NCI-H460 (cell line): ENCODE results near the gene OR11H6. TPM values are rescaled to one million over a fixed set of nuclear protein-coding genes. Genes with fewer than 3 reads are reported as not detected.
"Not testable (repeated sequence)": the region's sequence is repeated elsewhere in the genome, so short reads cannot be mapped to it uniquely, and the experiment has no call there.

Source experiments
- DNase-seq: peaks from one replicate; pipeline ENCODE4 v3.0.0-alpha.2; 2016; ENCODE audit warnings: low read depth; ENCODE audit errors: extremely low read depth
- small RNA-seq, 2 experiments: library from RNA; depleted of rRNA; stranded (forward); fragments of <200 nt; gene quantifications; one replicate each; pipeline ENCODE3, GENCODE V24; 2014
- total RNA-seq: library from RNA; depleted of rRNA; stranded (reverse); fragments of >200 nt; shearing (Covaris generic); gene quantifications from 2 replicates; pipeline ENCODE4 v1.2.3, GENCODE V29; 2014; rRNA removed

OR11H6 gene
- total RNA-seq, 1 experiment from 2014 or later = not detected

- peak; percentile 16 for DNase-seq
Measured at GRCh38 chr14:20247646-20248246, 24.2 kb downstream of the OR11H6 start.

GRCh38 chr14:20262642-20263128 is 39.2 kb downstream of the OR11H6 start:
- peak; percentile 30 for DNase-seq

GRCh38 chr14:20264361-20264760 is 40.9 kb downstream of the OR11H6 start:
- not testable (repeated sequence) for DNase-seq

DNA sequence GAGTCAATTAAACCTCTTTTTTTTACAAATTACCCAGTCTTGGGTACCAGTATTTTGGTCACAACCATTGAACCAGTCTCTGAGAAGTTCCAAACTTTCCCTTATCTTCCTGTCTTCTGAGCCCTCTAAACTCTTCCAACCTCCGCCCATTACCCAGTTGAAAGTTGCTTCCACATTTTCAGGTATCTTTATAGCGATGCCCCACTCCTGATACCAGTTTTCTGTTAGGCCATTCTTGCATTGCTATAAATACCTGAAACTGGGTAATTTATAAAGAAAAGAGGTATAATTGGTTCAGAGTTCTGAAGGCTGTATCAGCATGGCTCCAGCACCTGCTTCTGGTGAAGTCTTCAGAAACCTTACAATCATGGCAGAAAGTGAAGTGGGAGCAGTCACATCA is 50.6 kb downstream of the OR11H6 start:
- DNase-seq = no peak

Small RNA genes within 50 kb of the gene (small RNA-seq; reads per million reads assigned to genes)
- 0 reads per million in 2 experiments for gene GTF2IP22

Other genes starting within 250 kb of the OR11H6 start
- not detected in 2 replicates for gene OR4K15, start 248.1 kb upstream of the OR11H6 start, total RNA-seq
- not detected in 2 replicates for gene OR4Q2, start 221.5 kb upstream of the OR11H6 start, total RNA-seq
- not detected in 2 replicates for gene OR4K14, start 204.4 kb upstream of the OR11H6 start, total RNA-seq
- gene OR4K13, start 187.7 kb upstream of the OR11H6 start, total RNA-seq = 0.02 TPM in 1 of 2 replicates, not detected in the other
- gene OR4L1, start 163.7 kb upstream of the OR11H6 start, total RNA-seq = not detected in 2 replicates
- gene OR4K17, start 113.0 kb upstream of the OR11H6 start, total RNA-seq = not detected in 2 replicates
- not detected in 2 replicates for gene OR4N5, start 84.9 kb upstream of the OR11H6 start, total RNA-seq
- not detected in 2 replicates for gene OR11G2, start 32.8 kb upstream of the OR11H6 start, total RNA-seq
- gene OR11H7, start 5.3 kb downstream of the OR11H6 start, total RNA-seq = not detected in 2 replicates
- not detected in 2 replicates for gene OR11H4, start 15.6 kb downstream of the OR11H6 start, total RNA-seq
- gene TTC5, start 82.2 kb downstream of the OR11H6 start, total RNA-seq = 13.0 and 18.7 TPM in 2 replicates
- 258 and 275 TPM in 2 replicates for gene CCNB1IP1, start 109.6 kb downstream of the OR11H6 start, total RNA-seq
- gene PARP2, start 119.9 kb downstream of the OR11H6 start, total RNA-seq = 35.7 and 39.4 TPM in 2 replicates
- gene TEP1, start 189.8 kb downstream of the OR11H6 start, total RNA-seq = 13.0 and 13.3 TPM in 2 replicates
- not detected in 2 replicates for gene KLHL33, start 212.5 kb downstream of the OR11H6 start, total RNA-seq
- 29.6 and 32.6 TPM in 2 replicates for gene OSGEP, start 231.1 kb downstream of the OR11H6 start, total RNA-seq
- gene APEX1, start 231.5 kb downstream of the OR11H6 start, total RNA-seq = 96.7 and 151 TPM in 2 replicates
- gene PIP4P1, start 237.7 kb downstream of the OR11H6 start, total RNA-seq = 17.3 and 20.6 TPM in 2 replicates
- 83.5 and 89.9 TPM in 2 replicates for gene PNP, start 245.7 kb downstream of the OR11H6 start, total RNA-seq